GM19238 (cell line): ENCODE results near the gene KIF15.

Experiments used
- DNase-seq: peaks from one replicate; pipeline ENCODE4 v3.0.0; 2011; ENCODE audit warnings: low spot score; ENCODE audit not compliant: insufficient read length

KIF15 gene

GRCh38 chr3:44874308-44874707 lies 112.7 kb downstream of the KIF15 start, which contains the start of gene TGM4:
TSS of gene TGM4 (plus strand) at chr3:44874608. CDS start at chr3:44874679, 71 bp downstream.
- DNase-seq = no peak

DNA sequence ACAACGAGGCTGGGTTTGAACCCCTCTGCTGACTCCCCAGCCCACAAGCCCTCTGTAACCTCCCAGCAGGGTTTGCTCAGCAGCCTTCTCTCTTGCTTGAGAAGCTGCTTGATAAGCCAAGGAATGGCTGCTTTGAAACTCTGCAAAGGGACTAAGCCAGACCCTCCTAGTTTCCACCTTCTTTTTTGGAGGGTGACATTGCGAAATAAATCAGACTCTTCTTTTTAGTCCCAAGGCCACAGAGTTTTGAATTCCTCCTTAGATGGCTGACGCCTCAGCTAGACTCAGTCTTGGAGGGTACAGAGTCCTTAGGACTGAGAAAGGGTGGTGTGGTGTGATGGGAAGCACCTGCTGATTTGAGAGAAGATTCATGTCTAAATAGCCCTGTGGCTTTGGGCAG lies 114.0 kb downstream of the KIF15 start:
- DNase-seq = no peak

GRCh38 chr3:44877333-44877732 lies 115.7 kb downstream of the KIF15 start:
- no peak for DNase-seq

DNA sequence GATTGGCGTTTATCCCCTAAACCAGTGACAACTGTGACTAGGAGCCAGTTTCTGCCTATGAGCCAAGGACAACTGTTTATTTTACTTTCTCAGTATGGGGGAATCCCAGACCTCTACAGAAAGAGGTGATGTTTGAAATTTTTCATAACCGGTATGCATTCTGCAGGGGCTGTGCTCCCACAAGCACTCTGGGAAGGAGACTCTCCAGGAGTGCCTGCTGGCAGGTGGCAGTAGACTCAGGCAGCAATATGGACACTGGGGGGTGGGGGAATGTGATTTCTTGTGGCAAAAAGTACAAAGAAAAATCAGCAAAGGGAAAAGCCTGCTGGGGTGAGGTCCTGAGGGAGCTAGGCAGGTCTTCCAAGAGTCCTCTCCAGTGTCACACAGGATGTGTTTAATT lies 118.7 kb downstream of the KIF15 start:
- DNase-seq = no peak

- DNase-seq = no peak
Measured at GRCh38 chr3:44883213-44883955, 121.8 kb downstream of the KIF15 start.

- DNase-seq = no peak
Measured at GRCh38 chr3:44883999-44884431, 122.4 kb downstream of the KIF15 start.

DNA sequence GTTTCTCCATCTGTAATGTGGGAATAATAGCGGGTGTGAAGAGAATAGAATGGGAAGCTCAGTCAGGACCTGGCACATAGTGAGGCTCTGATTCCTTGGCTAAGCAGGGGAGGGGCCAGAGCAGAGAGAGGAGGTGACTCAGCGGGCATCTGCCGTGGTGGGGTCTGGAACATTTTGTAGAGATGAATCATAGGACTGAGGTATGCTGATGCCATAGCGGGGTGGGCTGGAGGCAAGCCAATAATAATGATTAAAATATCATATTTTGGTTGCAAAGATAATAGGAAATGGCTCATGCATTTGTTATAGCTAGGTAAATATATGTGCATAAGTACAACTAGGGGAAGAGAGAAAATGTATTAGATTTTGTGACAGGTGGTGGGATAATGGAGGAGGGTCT lies 124.0 kb downstream of the KIF15 start:
- DNase-seq = no peak

- no peak for DNase-seq
Measured at GRCh38 chr3:44886561-44886960, 125.0 kb downstream of the KIF15 start.

DNA sequence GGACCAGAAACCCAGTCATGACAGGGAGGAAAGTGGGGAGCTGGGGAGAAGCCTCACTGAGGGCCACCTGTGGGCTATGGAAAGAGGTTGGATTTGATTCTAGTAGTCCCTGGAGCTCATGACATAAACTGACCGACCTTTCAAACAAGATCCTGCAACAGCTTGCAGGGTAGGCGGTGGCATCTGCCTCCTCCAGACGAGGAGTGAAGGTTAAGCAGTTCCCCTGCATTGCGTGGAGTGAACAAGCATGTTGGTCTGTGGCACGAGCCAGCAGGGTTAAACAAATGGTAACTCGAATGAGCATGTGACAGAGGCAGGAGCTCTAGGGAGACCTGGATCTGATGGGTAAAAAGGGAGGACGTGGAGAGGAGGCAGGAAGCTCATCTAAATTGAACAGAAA lies 125.5 kb downstream of the KIF15 start:
- no peak for DNase-seq

GRCh38 chr3:44890258-44890657 lies 128.7 kb downstream of the KIF15 start:
- no peak for DNase-seq

DNA sequence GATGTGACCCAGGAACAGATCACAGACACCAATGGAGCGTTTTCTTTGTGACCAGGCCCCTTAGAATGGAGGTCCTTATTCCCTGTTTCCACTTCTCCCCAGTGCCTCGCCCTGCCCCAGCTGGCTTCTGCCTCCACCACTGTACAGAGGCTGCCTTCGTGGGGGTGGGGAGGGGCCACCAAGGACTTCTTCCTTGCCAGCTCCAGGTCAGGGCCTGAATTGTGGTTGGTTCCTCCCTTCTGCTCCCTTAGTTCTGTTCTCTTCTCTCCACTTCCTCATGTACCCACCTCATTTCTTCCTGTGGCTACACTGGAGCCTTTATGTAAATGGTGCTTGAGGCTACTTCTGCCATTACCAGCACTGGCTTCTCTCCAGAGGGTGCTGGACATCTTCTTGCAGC lies 129.3 kb downstream of the KIF15 start:
- DNase-seq = no peak

DNA sequence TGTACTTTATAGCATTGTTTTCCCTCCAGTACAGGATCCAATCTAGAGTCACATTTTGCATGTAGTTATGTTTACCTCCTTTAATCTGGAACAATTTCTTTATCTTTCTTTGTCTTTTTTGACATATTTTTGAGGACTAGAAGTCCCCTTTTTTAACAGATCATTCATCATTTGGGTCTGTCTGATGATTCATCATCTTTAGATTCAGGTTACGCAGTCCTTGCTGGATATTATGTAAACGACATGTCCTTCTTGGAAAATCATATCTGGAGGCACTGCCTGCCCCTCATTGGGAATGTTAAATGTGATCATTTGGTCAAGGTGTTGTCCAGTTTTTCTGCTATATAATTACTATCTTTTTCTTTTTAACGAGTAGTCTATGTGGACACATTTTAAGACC lies 131.1 kb downstream of the KIF15 start:
- no peak for DNase-seq

DNA sequence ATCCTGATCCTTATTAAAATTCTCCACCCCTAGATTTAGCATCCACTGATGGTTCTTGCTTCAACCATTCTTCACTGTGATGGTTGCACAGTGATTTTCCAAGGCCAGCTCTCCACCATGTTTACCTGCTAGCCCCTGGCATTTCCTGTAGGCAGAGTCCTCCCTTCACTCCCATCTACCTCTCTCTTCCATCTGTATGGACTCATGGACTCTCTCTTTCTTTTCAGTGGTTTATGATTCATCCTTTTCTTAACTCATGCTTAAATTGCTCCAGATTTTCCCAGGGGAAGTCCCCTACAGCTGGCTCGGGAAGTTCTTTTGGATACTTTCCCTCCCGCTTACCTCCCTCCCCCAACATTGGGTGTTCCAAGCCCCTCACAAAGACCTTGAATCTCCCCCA lies 131.5 kb downstream of the KIF15 start:
- no peak for DNase-seq

DNA sequence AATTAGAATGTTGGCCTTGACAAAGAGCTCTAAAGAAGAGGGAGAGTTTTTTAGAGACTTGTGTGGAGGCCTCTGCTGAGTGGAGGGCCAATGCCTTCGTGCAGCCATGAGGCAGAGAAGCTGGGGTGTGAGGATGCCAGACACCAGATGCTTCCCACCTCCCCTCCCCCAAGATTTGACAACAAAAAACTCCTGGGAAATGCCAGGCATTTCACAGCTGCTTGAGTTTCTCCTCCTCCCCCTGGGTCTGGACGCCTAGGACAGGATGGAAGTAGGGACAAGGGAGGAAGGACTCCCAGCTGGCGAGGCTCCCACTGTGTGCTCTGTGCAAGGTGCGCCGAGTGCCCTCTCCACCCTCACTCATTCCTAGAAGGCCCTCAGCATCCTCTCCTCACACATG lies 132.9 kb downstream of the KIF15 start:
- DNase-seq = no peak

GRCh38 chr3:44896440-44896839 lies 134.8 kb downstream of the KIF15 start:
- DNase-seq = no peak

- no peak for DNase-seq
Measured at GRCh38 chr3:44899683-44900367, 138.2 kb downstream of the KIF15 start.

GRCh38 chr3:44902628-44903027 lies 141.0 kb downstream of the KIF15 start:
- DNase-seq = no peak
